Dedifferentiated amniotic fluid mesenchymal stem cell (primary cell): Measurements from ENCODE around the gene TRIM15.

ENCODE experiments used
- DNase-seq: peaks from one replicate; pipeline ENCODE4 v3.0.0-alpha.2; 2016; ENCODE audit errors: extremely low spot score

Gene TRIM15

DNA sequence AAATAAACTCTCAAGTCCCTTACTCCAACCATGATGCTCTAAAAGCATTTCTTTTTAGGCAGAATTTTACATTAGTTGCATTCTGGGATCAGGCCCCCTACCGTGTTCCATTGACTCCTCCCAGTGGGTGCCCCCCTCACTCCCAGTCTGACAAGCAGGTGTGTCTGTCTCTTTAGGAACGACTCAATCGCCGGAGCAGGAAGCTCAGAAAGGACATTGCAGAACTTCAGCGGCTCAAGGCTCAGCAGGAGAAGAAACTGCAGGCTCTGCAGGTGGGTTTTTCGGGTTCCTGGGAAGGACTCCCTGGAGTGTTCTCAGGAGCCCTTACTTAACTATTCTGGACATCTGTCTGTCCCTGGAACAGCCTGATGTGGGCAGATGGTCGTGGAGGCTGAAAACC, 17.5 kb upstream of the TRIM15 start:
- no peak for DNase-seq

DNA sequence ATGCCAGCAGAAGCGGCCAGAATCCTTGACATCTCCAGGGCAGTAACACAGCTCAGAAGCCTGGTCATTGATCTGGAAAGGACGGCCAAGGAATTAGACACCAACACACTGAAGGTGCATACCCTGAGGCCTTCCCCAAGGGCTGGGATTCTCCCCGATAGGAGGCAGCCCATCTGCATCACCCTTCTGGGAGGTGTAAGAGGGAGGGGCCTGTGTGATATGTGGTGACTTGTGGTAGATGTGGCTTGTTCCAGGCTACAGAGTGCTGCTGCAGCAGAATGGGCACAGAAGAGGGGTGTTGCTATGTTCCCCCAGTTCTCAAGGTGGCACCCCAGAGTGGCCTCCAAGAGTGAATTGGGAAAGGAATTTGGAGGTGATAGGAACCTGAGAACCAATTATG, 16.2 kb upstream of the TRIM15 start:
- no peak for DNase-seq

DNA sequence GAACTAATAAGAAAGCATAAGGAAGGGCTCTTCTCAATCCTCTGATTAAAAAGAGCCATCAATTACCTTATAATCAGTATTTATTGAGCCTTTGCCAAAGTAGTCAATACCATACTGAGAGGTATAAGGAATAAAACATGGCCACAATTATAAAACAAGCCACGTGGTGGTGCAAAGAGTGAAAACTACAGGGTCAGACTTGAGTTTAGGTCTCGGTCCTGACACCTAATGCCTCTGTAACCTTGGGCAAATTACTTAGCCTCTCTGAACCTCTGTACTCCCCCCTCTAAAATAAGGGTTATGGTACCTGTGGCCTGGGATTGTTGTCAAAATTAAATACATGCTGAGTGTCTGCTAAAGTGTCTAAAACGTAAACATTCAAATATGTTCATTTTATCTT, 14.1 kb upstream of the TRIM15 start:
- no peak for DNase-seq

DNA sequence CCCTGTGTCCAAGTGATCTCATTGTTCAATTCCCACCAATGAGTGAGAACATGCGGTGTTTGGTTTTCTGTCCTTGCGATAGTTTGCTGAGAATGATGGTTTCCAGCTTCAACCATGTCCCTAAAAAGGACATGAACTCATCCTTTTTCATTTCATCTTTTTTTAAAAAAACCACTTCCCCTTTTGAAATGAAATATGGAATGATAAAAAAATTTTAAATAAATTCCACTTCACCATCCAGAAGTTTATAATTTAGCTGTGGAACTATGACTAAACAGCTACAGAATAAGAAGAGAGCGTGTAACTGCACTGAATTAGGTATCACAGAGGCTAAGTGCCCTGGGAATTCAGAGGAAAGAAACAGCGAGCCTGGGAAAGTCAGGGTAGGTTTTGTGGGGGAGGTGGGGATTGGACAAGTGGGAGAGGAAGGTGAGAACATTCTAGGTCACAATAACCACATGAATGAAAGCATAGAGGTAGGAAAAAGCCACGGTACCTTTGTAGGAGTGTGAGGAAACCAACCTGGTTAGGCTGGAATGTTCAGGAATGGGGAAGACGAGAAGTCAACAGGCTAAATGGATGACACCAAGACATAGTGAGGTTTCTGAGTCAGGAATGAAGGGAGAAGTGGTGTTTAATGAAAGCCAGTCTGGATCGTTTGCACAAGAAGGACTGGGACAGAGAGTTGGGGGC, 13.3 kb upstream of the TRIM15 start:
- no peak for DNase-seq

DNA sequence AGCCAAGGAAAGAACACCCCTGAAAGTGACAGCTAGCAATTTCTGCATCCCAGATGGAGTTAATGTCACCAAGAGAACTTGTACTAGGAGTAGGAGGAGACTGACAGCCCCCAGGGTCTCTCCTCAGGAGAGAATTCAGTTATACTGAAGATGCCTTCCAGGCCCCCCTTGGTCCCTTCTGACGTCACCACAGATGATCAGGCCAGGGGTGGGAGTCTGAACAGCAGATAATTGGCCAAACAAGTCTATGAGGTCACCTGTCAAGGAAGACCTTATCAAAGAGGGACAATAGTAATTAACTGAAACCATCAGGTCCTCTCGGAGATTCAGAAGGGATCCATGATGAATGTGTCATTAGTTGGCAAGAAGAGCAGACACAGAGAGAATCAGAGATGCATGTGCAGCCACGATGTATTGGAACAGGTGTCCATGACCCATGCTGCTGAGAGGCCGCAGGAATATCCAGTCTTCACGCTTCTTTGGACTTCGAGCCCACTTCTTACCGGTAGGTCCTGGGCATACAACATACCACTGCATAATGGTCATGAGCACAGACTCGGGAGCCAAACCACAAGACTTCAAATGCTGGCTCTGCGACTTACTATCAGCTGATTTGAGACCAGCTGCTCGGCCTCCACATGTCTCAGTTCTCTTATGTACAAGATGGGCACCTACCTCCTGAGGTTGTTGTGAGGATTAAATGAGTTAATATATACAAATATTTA, 12.5 kb upstream of the TRIM15 start:
- DNase-seq: no peak

DNA sequence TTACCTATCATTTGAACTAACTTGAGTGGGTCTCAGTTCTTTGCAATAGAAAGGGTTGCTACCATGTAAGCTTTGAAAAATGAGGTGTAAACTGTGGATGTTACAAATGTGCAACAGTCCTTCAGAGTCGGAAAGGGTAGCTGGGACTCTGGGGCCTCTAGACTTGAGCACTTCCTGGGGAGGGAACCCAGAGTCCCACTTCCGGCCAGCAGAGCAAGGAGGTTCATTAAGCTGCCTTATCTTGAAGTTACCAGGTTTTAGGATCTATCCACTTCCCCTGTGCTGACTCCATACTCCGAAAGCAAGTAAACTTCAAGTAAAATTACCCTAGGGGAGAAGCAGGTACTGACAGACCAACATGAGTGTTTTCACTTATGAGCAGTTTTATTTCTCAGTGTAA, 11.8 kb upstream of the TRIM15 start:
- no peak for DNase-seq

DNA sequence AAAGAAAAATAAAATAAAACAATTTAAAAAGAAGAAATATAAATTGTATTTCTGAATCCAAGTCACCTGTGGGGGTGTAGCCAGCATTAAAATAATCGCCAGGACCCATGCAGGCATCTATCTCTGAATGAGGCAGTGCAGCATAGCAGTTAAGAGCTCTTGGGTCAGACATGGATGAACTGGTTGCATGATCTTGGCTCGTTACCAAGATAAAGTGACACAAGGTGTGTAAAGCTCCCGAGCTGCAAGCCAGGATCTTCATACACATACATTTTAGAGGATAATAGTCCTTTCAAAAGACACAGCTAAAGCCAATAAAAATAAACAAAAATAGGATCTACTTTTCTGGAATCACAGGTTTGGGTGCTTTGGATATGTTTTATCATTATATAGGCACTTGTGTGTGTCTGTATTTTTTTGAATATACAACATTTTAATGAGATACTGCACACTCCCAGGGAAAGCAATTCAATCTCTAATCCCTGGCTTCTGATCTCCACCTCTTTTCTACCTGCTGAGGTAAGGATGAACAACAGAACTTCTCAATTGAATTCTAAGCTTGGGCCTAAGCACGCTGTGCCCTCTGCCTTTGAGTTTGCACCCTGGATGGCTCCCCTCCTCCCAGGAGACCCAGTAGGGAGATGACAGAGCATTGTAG, 11.2 kb upstream of the TRIM15 start:
- DNase-seq: no peak

DNA sequence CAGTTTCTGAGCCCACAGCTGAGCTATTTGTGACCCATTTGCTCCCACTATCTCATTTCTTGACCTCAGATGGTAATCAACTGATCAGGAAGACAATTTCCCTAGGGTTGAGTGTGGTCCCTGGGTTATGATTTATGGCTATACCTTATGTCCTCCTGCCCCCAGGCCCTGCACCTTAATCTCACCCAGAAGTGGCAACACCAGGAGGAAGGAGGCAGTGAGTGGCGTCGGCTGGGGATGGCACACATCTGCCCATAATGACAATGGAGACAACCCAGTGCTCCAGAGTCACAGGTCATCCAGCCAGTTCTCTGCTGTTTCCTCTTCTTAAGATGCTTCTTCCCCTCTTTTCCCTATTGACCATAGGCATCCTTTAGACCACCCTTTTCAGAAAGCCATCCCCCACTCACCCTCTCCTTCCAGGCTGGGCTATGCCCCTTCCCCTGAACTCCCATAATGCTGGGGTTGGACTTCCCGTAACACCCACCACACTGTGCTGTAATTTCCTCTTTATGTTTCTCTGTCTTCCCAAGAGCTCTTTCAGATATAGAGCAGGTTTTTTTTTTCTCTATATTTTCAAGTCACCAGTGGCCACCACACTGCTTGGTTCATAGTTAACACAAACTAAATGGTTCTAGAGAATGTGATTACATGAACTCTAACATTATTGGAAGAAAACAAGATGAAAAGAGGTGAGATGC, 10.3 kb upstream of the TRIM15 start:
- DNase-seq: no peak

DNA sequence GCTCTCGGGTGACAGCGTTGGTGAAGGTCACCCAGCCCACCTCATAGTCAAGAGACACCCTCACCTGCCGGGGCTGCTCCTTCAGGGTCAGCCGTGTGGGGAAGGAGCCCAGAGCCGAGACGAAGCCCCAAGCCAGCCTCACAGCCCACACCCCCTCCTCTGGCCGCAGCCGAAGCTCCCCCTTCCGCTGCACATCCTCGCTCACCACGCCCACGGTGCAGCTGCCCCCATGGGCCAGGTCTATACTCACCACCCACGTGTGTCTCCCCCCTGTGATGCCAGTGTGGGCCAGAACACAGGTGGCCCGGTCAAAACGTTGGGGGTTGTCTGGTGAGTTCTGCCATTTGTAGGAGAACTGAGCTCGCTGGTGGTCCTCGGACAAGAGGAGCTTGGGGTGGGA, 9.3 kb upstream of the TRIM15 start:
- DNase-seq: no peak

DNA sequence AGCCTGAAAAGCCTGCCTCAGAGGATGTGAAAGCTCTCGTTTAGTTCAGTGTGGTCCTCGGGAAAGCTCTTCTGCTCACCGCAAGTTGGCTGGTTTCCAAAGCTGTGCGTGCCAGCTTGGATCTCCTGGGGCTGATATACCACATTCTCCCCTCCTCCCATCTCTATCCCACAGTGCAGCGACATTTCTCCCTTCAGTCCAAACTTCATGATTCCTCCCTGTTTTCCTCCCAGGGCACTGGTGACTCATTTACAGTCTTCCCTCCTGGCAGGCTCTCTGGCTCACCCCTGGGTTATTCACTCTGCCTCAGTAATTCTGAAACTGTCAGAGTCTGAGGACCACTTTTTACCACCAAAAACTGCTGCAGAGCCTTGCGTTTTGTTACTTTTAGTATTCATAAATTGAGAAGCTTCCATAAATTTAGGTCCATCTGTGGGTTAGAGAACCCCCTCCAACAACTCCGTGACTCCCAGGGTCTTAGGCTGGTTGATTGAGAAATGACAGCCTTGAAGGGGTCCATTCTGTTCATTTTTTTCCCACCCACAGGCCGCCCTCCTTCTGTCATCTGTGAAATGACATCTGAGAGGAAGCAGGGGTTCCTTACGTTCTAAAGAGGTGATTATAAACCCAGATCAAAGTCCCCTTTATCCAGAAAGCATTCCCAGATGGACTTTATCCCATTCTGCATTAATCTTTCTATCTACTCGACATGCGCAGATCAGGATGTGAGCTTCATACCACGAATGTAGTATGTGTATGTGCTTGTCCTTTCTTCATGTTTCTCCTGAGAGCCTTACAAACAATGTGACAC, 8.4 kb upstream of the TRIM15 start:
- peak; percentile 19 for DNase-seq

DNA sequence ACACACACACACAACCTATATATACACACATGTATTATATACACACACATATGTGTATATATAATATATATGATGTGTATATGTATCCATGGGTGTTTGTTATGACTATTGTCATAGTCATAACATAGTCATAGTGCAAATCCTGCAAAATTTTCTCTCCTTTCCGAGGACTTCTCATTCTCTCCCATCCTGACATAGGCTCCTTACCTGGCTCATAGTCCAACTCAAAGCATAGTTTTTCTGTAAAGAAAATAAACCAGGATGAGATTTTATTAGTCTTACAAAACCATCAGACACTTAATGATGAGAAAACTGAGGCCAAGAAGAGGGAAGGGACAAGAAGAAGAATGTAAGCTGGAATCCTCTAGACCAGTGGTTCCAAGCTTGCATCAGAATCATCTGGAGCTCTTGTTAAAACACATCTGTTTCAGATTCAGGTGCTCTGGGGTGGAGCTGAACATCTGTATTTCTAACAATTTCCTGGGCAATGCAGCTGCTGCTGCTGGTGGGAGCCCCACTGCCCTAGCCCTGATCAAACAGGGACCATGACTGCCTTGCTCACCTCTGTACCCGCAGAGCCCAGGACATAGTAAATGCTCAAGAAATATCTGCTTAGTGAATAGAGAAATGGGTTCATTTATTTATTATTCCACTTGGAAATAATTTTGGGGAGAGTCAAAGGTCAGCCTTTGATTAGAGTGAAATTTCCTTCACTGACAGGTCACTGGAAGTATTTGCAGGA, 7.7 kb upstream of the TRIM15 start:
- no peak for DNase-seq

DNA sequence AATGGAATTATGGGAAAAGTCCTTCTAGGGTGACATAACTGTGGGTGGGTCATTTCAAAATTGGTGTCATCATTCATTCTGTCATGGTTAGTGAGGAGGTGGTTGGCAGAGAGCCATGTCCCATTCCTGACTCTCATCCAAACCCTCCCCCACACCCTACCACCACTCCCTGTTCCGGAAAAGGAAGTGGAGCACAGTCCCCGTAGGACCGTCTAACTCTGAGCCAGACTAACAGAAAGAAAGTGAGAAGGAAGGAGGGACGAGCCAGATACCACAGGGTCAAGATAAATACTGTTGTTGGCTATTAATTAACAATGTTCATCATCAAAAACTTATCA, 7.1 kb upstream of the TRIM15 start:
- no peak for DNase-seq

DNA sequence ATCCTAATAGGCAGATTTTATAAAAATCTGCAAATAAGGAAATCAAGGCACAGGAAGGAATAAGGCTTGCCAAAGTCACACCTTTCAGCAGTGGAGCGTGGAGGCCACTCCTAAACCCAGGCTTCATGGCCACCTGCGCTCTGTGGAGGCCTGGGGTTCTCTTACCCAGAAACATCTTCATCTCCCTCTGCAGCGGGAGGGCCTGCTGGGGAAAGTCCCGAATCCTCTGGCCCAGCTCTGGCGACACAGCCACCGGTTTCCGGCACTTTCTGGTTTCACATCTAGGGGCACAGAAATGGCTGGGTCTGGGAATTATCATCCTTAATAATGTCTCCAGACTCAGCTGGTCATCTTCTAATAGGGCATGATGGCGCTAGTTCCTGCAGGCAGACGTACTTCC, 6.6 kb upstream of the TRIM15 start:
- no peak for DNase-seq

DNA sequence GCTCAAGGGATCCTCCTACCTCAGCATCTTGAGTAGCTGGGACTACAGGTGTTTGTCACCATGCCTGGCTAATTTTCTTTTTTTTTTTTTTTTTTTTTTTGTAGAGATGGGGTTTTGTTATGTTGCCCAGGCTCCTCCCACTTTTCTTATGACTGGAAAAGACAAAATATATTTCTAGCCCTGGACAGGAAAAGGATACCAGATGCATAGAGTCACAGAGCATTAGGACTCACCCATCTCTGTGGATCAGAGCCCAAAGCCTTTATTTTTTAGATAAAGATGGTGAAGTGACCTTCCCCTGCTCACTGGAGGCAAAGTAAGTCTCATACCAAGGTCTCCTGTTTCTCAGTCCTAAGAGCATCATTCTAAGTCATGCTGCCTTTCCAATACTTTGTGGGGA, 5.8 kb upstream of the TRIM15 start:
- DNase-seq: no peak

DNA sequence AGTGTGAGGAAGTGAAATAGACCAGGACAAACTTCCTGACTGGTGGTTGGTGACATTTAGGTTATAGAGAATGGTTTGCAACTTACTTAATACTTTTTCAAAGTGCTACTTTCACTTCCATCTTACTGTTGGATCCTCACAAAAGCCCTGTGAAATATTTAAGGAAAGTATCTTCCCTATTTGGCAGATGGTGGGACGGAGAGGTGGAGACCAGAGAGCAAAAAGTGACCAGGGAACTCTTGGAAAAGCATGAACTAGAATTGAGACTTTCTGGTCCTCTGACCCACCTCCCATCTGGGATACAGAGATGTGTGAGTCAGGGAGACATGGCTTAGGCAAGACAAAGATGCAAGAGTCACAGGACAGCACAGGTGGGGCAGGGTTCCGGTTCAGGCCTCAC, 5.3 kb upstream of the TRIM15 start:
- DNase-seq: no peak

DNA sequence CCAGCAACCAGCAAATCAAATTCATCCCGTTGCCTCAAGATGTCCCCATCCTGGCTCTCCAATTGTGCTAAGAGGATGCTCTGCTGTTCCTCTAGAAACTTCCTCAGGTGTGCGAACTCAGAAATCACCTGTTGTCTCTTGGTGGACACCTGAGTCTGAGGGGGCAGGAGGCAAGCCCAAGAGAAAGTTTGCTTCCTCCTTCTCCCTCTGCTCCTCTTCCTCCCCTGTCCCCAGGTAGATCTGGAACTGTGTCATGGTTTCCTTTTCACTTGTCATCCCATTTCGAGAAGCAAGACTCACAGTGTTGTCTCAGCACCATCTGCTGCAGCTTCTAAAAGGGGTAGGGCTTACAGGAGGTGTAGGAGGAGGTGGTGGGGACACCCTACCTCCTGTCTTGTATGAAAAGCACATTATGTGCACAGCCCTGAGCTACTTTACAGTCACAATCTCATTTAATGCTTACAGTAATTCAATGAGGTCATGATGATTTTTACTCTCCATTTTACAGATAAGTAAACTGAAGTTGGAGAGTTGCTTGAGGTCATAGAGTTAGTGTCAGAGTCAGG, 4.8 kb upstream of the TRIM15 start:
- no peak for DNase-seq

DNA sequence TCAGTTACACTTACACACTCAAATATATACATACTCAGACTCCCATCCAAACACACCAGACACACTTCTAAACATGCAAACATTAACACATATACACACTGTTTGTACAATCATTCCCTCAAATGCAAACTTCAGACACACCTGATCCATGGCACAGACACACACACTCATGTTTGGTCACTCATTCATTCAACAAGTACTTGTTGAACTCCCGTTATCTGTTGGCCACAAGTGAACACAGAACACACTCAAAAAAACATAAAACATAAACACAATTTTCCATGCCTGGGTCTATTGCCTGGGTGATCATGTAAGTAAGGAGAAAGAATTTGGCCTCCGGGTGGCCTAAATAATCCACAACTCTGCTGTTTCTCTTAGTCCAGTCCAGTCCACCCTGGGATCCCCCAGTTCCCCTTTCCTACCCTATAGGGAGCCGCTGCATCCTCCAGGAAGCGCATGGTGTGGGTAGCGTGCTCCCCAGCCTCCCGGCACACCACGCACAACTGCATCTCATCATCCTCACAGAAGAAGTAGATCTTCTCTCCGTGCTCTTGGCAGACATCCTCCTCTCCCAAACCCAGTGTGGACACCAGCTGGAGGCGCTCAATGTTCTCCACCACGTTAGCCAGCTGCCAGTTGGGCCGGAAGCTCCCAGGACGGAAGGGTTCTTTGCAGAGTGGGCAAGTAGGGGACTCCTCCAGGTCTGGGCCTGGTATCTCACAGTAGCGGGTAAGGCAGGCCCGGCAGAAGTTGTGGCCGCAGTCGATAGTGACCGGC, 3.1 kb upstream of the TRIM15 start:
- DNase-seq: no peak

DNA sequence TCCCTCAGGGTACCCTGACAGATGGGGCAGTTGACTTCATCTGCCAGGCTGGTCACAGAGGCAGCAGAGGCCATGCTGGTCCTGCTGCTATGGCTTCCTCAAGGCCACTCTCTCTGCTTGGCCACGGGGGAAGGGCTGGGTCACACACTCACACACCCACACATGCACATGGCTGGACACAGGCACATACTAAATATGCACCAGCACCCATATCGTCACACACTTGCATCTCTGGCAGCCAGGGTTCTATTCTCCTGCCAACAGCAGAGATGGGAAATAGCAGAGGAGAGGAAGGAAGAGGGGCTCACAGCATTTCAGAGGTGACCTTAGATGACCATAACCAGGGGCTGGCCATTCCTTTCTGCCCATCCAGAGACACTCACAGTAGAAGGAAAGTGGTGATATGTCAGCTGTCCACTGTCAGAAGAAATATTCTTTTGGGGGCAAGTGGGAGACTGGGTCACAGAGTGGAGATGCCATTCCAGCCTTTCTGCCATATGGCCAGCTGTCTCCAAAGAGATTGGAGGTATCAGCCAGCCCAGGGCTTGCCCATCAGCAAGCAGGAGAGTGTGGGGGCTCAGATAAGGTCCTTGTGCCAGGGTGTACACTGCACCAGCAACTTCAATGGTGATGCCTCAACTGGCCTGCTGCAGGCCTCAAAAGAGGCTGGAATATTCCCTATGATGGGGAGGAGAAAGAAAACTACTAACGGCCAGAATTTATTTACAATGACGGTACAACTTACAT, 2.4 kb upstream of the TRIM15 start, which contains the start of gene TRIM10:
TRIM10 (minus strand) TSS at position 427 of the 747 bp plus-strand sequence; CDS start at position 74, 353 bp downstream.
- DNase-seq: no peak
